ENCODE data around the gene LRRTM1.
A peak's percentile ranks its signal among the peaks of the same experiment; 100 is the strongest.

LRRTM1 gene

GRCh38 chr2:80330527-80331450 is 26.2 kb upstream of the LRRTM1 start:
- Histone ChIP-seq H3K4me2 (no peak overlapping the region), H3K27me3 (no peaks in the 10 kb centered on the region), H3K9ac (no peak overlapping the region), H3K9me3 (replicated peaks in 1 of 11) (no peaks in the 10 kb centered on the region), H3K4me3 (no peak overlapping the region), H3K4me1 (peaks cover 0 to 35% (median 22%) of the 10 kb centered on the region in 10 experiments; a peak in 15 of 20 replicates), H4K20me1 (no peaks in the 10 kb centered on the region), H3K27ac (no peak overlapping the region), H3K36me3 (no peaks in the 10 kb centered on the region)
- no peak for TF ChIP-seq Cebpa-rat (IDR thresholded peaks at IDR 0.05)

DNA sequence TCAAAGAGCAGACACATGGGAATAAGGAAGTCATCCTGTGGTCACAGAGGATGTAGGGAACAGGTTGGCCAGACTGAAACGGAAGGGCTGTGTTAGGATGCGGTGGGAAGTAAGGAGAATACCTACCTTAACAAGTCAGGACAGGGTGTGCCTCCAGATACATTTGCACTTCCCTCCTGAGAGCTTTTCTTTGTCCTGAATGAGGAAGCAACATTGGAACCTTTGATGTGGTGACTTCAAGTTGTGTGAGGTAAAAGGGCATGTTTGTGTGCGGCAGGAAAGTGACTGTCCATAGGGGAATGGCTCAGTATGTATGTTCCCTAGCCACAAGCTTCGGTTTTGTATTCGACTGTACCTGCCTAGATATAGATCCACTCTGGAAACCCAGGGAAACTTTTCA is 24.9 kb upstream of the LRRTM1 start:
- no peaks in the 10 kb centered on the region for H4K20me1 ChIP-seq
- H3K9ac ChIP-seq: no peak overlapping the region
- H3K4me2 ChIP-seq: peak overlapping the region in 7 of 11 experiments; percentile 0 to 41 (median 21); a peak in 11 of 22 replicates
- peaks cover 0 to 43% (median 22%) of the 10 kb centered on the region in 10 experiments; a peak in 15 of 20 replicates for H3K4me1 ChIP-seq
- H3K27ac ChIP-seq: no peak overlapping the region
- no peaks in the 10 kb centered on the region for H3K27me3 ChIP-seq
- H3K36me3 ChIP-seq: no peaks in the 10 kb centered on the region
- no peak overlapping the region for H3K4me3 ChIP-seq
- H3K9me3 ChIP-seq (replicated peaks in 1 of 11): no peaks in the 10 kb centered on the region
- no peak for TF ChIP-seq Cebpa-rat (IDR thresholded peaks at IDR 0.05)

- Histone ChIP-seq H4K20me1 (no peaks in the 10 kb centered on the region), H3K27me3 (peaks cover 3 to 10% (median 7%) of the 10 kb centered on the region in 11 experiments), H3K9me3 (replicated peaks in 1 of 11) (no peaks in the 10 kb centered on the region), H3K36me3 (no peaks in the 10 kb centered on the region), H3K4me3 (no peak overlapping the region), H3K9ac (no peak overlapping the region), H3K27ac (no peak overlapping the region), H3K4me2 (peak overlapping the region in 6 of 11 experiments; percentile 10 to 43 (median 38); a peak in 10 of 22 replicates), H3K4me1 (peaks cover 0 to 43% (median 22%) of the 10 kb centered on the region in 10 experiments; a peak in 15 of 20 replicates)
- no peak for TF ChIP-seq Cebpa-rat (IDR thresholded peaks at IDR 0.05)
Observed at GRCh38 chr2:80328159-80328571, 23.6 kb upstream of the LRRTM1 start.

DNA sequence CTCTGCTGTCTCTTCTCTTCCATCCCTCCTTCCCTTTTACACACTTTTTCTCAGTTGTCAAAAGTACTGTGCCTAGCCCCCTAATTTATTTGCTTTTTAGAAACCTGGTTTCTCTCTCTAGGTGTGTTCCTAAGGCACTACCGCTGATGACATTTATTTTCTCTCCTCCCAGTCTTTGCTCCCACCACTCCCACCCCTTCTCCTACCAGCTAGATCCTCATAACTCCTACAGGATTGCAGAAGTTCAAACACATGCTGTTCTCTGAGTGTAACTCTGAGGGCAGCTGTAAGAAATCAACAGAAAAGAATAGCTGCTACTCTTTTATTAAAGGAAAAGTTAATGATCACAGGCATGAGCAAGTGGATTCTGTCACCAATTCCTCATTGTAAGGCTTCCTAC is 22.3 kb upstream of the LRRTM1 start:
- no peak for TF ChIP-seq Cebpa-rat (IDR thresholded peaks at IDR 0.05)
- Histone ChIP-seq H3K9me3 (replicated peaks in 1 of 11) (peaks cover 0 to 9% (median 0%) of the 10 kb centered on the region in 11 experiments; a peak in 4 of 22 replicates), H3K27me3 (peaks cover 16 to 23% (median 20%) of the 10 kb centered on the region in 11 experiments), H3K4me1 (peaks cover 0 to 51% (median 24%) of the 10 kb centered on the region in 10 experiments; a peak in 15 of 20 replicates), H3K27ac (no peak overlapping the region), H3K4me2 (peak overlapping the region in 5 of 11 experiments; percentile 11 to 50 (median 17); a peak in 7 of 22 replicates), H3K4me3 (no peak overlapping the region), H3K9ac (no peak overlapping the region), H4K20me1 (no peaks in the 10 kb centered on the region), H3K36me3 (no peaks in the 10 kb centered on the region)

- peak overlapping the region in 5 of 11 experiments; percentile 11 to 50 (median 17); a peak in 7 of 22 replicates for H3K4me2 ChIP-seq
Observed at GRCh38 chr2:80326214-80326613, 21.7 kb upstream of the LRRTM1 start.

DNA sequence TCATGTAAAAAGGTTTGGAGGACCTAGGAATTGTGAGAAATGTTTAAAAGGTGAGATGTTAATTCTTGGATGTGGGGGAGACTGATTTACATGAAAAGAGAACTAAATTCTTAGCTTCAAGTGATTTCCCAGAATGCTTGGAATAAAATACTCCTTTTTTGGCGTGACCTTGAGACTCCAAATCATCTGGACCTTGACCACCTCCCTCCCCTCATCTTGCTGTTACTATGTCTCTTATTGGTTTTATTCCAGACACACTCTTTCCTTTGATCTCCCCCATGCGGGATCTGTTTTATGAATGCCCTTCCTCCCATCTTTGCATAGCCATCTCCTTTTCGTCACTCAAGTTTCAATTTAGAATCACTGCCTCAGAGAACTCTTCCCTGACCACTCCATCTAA is 20.0 kb upstream of the LRRTM1 start:
- TF ChIP-seq Cebpa-rat (IDR thresholded peaks at IDR 0.05): no peak
- no peaks in the 10 kb centered on the region for H3K36me3 ChIP-seq
- no peak overlapping the region for H3K9ac ChIP-seq
- no peak overlapping the region for H3K27ac ChIP-seq
- H3K9me3 ChIP-seq (replicated peaks in 1 of 11): peaks cover 0 to 9% (median 0%) of the 10 kb centered on the region in 11 experiments; a peak in 4 of 22 replicates
- peaks cover 0 to 50% (median 20%) of the 10 kb centered on the region in 10 experiments; a peak in 15 of 20 replicates for H3K4me1 ChIP-seq
- peaks cover 16 to 31% (median 28%) of the 10 kb centered on the region in 11 experiments for H3K27me3 ChIP-seq
- H3K4me3 ChIP-seq: no peak overlapping the region
- no peak overlapping the region for H3K4me2 ChIP-seq
- H4K20me1 ChIP-seq: no peaks in the 10 kb centered on the region

More at GRCh38 chr2:80326214-80326613, 21.7 kb upstream of the LRRTM1 start:
- no peak overlapping the region for H3K4me3 ChIP-seq
- no peak overlapping the region for H3K9ac ChIP-seq
- H3K27me3 ChIP-seq: peaks cover 16 to 28% (median 26%) of the 10 kb centered on the region in 11 experiments
- no peaks in the 10 kb centered on the region for H4K20me1 ChIP-seq
- H3K9me3 ChIP-seq (replicated peaks in 1 of 11): peaks cover 0 to 9% (median 0%) of the 10 kb centered on the region in 11 experiments; a peak in 4 of 22 replicates
- TF ChIP-seq Cebpa-rat (IDR thresholded peaks at IDR 0.05): no peak
- peaks cover 0 to 53% (median 24%) of the 10 kb centered on the region in 10 experiments; a peak in 15 of 20 replicates for H3K4me1 ChIP-seq
- no peak overlapping the region for H3K27ac ChIP-seq
- no peaks in the 10 kb centered on the region for H3K36me3 ChIP-seq

GRCh38 chr2:80323610-80324009 is 19.1 kb upstream of the LRRTM1 start:
- H3K4me2 ChIP-seq: no peak overlapping the region
- peaks cover 0 to 46% (median 17%) of the 10 kb centered on the region in 10 experiments; a peak in 14 of 20 replicates for H3K4me1 ChIP-seq
- peaks cover 0 to 9% (median 0%) of the 10 kb centered on the region in 11 experiments; a peak in 4 of 22 replicates for H3K9me3 ChIP-seq (replicated peaks in 1 of 11)
- H3K4me3 ChIP-seq: no peak overlapping the region
- H3K9ac ChIP-seq: no peak overlapping the region
- H3K27me3 ChIP-seq: peaks cover 16 to 31% (median 28%) of the 10 kb centered on the region in 11 experiments
- no peak overlapping the region for H3K27ac ChIP-seq
- TF ChIP-seq Cebpa-rat (IDR thresholded peaks at IDR 0.05): no peak
- no peaks in the 10 kb centered on the region for H3K36me3 ChIP-seq
- no peaks in the 10 kb centered on the region for H4K20me1 ChIP-seq

GRCh38 chr2:80322958-80323357 is 18.4 kb upstream of the LRRTM1 start:
- H3K27me3 ChIP-seq: peaks cover 16 to 31% (median 28%) of the 10 kb centered on the region in 11 experiments
- peaks cover 0 to 39% (median 11%) of the 10 kb centered on the region in 10 experiments; a peak in 12 of 20 replicates for H3K4me1 ChIP-seq
- no peaks in the 10 kb centered on the region for H4K20me1 ChIP-seq
- peak overlapping the region in 8 of 11 experiments; percentile 54 to 76 (median 70); a peak in 11 of 22 replicates for H3K4me2 ChIP-seq
- H3K27ac ChIP-seq: no peak overlapping the region
- no peak for TF ChIP-seq Cebpa-rat (IDR thresholded peaks at IDR 0.05)
- no peak overlapping the region for H3K4me3 ChIP-seq
- H3K9me3 ChIP-seq (replicated peaks in 1 of 11): peaks cover 0 to 9% (median 0%) of the 10 kb centered on the region in 11 experiments; a peak in 4 of 22 replicates
- H3K9ac ChIP-seq: no peak overlapping the region
- no peaks in the 10 kb centered on the region for H3K36me3 ChIP-seq

All from BLaER1 treated with 17β-estradiol and CSF1 and Interleukin-3, amounts not matched to agents 10 nM and 100 nM (cell line).